DMS114 treated with DMSO at 0.1 percent for 48 hours (cell line): ENCODE data around the gene CHDH.

ENCODE experiments used
- DNase-seq: peaks from one replicate; lab custom pipeline; 2025; ENCODE audit not compliant: unreplicated experiment; lab: John Stamatoyannopoulos, UW

CHDH gene

GRCh38 chr3:53809764-53810400, 36.3 kb downstream of the CHDH start:
- DNase-seq, result no peak

GRCh38 chr3:53809267-53809666, 37.0 kb downstream of the CHDH start:
- no peak for DNase-seq

GRCh38 chr3:53808496-53808895, 37.7 kb downstream of the CHDH start:
- DNase-seq, result no peak

GRCh38 chr3:53807117-53807810, 39.0 kb downstream of the CHDH start:
- no peak for DNase-seq

GRCh38 chr3:53806182-53807116, 39.8 kb downstream of the CHDH start:
- DNase-seq, result no peak

GRCh38 chr3:53805463-53806159, 40.6 kb downstream of the CHDH start:
- DNase-seq, result no peak

GRCh38 chr3:53804697-53805462, 41.3 kb downstream of the CHDH start:
- DNase-seq, result no peak

- DNase-seq, result no peak
These were observed 42.2 kb downstream of the CHDH start for GRCh38 chr3:53803816-53804695.

- no peak for DNase-seq
These were observed 42.9 kb downstream of the CHDH start for GRCh38 chr3:53803124-53803815.

GRCh38 chr3:53802256-53802880, 43.9 kb downstream of the CHDH start:
- DNase-seq, result no peak

GRCh38 chr3:53801319-53801718, 44.9 kb downstream of the CHDH start:
- DNase-seq, result no peak

GRCh38 chr3:53800041-53800906, 45.9 kb downstream of the CHDH start:
- no peak for DNase-seq

GRCh38 chr3:53799338-53799865, 46.8 kb downstream of the CHDH start:
- DNase-seq, result no peak

GRCh38 chr3:53798144-53798543, 48.1 kb downstream of the CHDH start:
- no peak for DNase-seq

- DNase-seq, result no peak
These were observed 50.2 kb downstream of the CHDH start for GRCh38 chr3:53795789-53796560.

- DNase-seq, result no peak
These were observed 51.0 kb downstream of the CHDH start for GRCh38 chr3:53795176-53795575.
